Measurements from ENCODE around the gene CEP72.

- TF ChIP-seq POLR2A (IDR thresholded peaks at IDR 0.05) (no peak), CTCF (IDR thresholded peaks at IDR 0.05) (no peak)
Observed at GRCh38 chr5:637581-638450, 25.7 kb downstream of the CEP72 start.

Measured in heart left ventricle (tissue), 13 donors.